ENCODE results near the gene ZIC1.

- TF ChIP-seq CTCF (optimal IDR thresholded peaks at IDR 0.05 in 1 of 3, IDR thresholded peaks at IDR 0.05 in 1 of 3, conservative IDR thresholded peaks at IDR 0.05 in 1 of 3; ENCODE audit: extremely low read depth in 1 of 3, insufficient read depth in 2 of 3, low read length in 3 of 3), result no peak
- TF ChIP-seq EZH2 (IDR thresholded peaks at IDR 0.05; ENCODE audit: low read length), result no peak
These were observed 22.6 kb downstream of the ZIC1 start for GRCh38 chr3:147431751-147432150.

Measured in keratinocyte (primary cell).